Stomach (tissue), 9 donors: ENCODE results near the gene ECPAS. TPM values are rescaled to one million over a fixed set of nuclear protein-coding genes. Genes with fewer than 3 reads are reported as not detected.
"Not testable (repeated sequence)": the region's sequence is repeated elsewhere in the genome, so short reads cannot be mapped to it uniquely, and the experiment has no call there.

Experiments
- DNase-seq, 2 donors: peaks; one replicate each; pipeline versions ENCODE4 v3.0.0 to v3.0.0-alpha.2; 2013 to 2019
- H3K27ac ChIP-seq, 5 donors: fragments of 200-600 bp in 4 of 5; sonication (generic) in 4 of 5; one replicate each; pipeline ENCODE4 v1.5.1; 2013 to 2019; ENCODE audit warnings: mild to moderate bottlenecking in 1 of 5, moderate library complexity in 1 of 5
- H3K27me3 ChIP-seq, 3 donors: fragments of 200-600 bp; sonication (generic); one replicate each; pipeline ENCODE4 v1.5.1; 2017 to 2019; ENCODE audit warnings: mixed run types in 1 of 3
- H3K36me3 ChIP-seq, 4 donors: fragments of 200-600 bp; sonication (generic); 1 replicate in 3 of 4; 2 replicates in 1 of 4; pipeline ENCODE4 v1.5.1; 2016 to 2019
- H3K4me1 ChIP-seq, 4 donors: fragments of 200-600 bp; sonication (generic); one replicate each; pipeline ENCODE4 v1.5.1; 2016 to 2019
- H3K4me3 ChIP-seq, 4 donors: fragments of 200-600 bp; sonication (generic) in 3 of 4; one replicate each; pipeline ENCODE4 v1.5.1; 2016 to 2019; ENCODE audit warnings: mild to moderate bottlenecking in 1 of 4
- H3K9me3 ChIP-seq, 4 donors: fragments of 200-600 bp; sonication (generic); one replicate each; pipeline ENCODE4 v1.5.1; 2016 to 2019
- EP300 ChIP-seq: sonication (generic); formaldehyde crosslinking; IDR thresholded peaks from one replicate; pipeline ENCODE4 v1.6.1; 2017; ENCODE audit warnings: antibody characterized with exemption
- POLR2A ChIP-seq, 4 donors: fragments of 450-650 bp; IDR thresholded peaks; one replicate each; pipeline ENCODE4 v1.6.1; 2016; ENCODE audit warnings: antibody characterized with exemption in 4 of 4, control low read depth in 2 of 4, mild to moderate bottlenecking in 1 of 4, moderate library complexity in 1 of 4
- POLR2AphosphoS5 ChIP-seq, 3 donors: sonication (generic); formaldehyde crosslinking; IDR thresholded peaks; one replicate each; pipeline ENCODE4 v1.6.1; 2016; ENCODE audit warnings: antibody characterized with exemption in 3 of 3
- WGBS, 5 donors: extraction: QIAGEN DNeasy Blood & Tissue Kit in 3 of 5; methylation state at CpG; one replicate each; pipeline versions ENCODE4 v1.1.5 to v1.1.7; 2013 to 2018; 5-methylcytosine and 5-hydroxymethylcytosine counted together
- intact Hi-C: fragments of 100-400 bp; cut with DNase I; formaldehyde crosslinking; loops from one replicate; pipeline ENCODE4 v1.15.1; 2023; ENCODE audit warnings: low total_unique reads
- polyA plus RNA-seq, 3 donors: library from polyadenylated mRNA; stranded (reverse); fragments of 200-250 nt; gene quantifications; one replicate each; pipeline ENCODE4 v1.2.3, GENCODE V29; 2013
- total RNA-seq, 5 donors: library from RNA; depleted of rRNA; stranded (reverse); fragments of >200 nt; gene quantifications; one replicate each; pipeline versions ENCODE4 v1.1.0 to v1.2.3, GENCODE V29; 2014 to 2016
- TF ChIP-seq, protein P1 (sequence below), 7 experiments: fragments of 450-650 bp in 4 of 7; fragments of 200-600 bp in 3 of 7; sonication (generic) in 3 of 7; IDR thresholded peaks; one replicate each; pipeline ENCODE4 v1.5.1; 2016 to 2019; ENCODE audit warnings: antibody characterized with exemption in 7 of 7, control low read depth in 2 of 7, mild to moderate bottlenecking in 1 of 7
- donor health status: healthy with polysubstance abuse.
- donor health status: Bipolar disorder and iron deficiency.
- donor health status: healthy.

ECPAS gene
- total and polyA plus RNA-seq, 8 donors = 13.6 to 147 (median 51.2) TPM

DNA sequence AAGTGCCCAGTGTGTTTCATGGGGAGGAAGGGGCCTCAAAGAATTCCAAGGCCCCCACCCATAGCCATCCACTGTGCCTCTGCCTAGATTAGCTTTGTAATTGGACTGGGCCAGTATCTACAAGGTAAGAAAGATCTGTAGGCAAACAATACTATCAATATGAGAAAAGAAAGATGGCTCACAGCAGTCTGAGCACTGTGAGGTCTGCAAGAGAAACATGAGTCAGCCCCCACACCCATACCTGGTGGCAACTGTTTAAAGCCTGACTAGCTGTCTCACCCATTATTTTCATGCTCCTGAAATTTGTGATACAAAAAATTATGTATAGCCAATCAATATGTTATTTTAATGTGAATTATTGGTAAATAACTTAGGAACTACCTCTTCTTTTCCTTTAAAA lies 30.8 kb upstream of the ECPAS start:
- Histone ChIP-seq H3K36me3 (no peaks in the 10 kb centered on the region), H3K4me3 (no peak overlapping the region), H3K4me1 (no peaks in the 10 kb centered on the region), H3K27ac (no peak overlapping the region), H3K27me3 (no peaks in the 10 kb centered on the region), H3K9me3 (peaks cover 0 to 8% (median 3%) of the 10 kb centered on the region in 4 donors)
- DNase-seq = no peak
- TF ChIP-seq, protein P1, sequence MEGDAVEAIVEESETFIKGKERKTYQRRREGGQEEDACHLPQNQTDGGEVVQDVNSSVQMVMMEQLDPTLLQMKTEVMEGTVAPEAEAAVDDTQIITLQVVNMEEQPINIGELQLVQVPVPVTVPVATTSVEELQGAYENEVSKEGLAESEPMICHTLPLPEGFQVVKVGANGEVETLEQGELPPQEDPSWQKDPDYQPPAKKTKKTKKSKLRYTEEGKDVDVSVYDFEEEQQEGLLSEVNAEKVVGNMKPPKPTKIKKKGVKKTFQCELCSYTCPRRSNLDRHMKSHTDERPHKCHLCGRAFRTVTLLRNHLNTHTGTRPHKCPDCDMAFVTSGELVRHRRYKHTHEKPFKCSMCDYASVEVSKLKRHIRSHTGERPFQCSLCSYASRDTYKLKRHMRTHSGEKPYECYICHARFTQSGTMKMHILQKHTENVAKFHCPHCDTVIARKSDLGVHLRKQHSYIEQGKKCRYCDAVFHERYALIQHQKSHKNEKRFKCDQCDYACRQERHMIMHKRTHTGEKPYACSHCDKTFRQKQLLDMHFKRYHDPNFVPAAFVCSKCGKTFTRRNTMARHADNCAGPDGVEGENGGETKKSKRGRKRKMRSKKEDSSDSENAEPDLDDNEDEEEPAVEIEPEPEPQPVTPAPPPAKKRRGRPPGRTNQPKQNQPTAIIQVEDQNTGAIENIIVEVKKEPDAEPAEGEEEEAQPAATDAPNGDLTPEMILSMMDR (IDR thresholded peaks at IDR 0.05) = no peak
- TF ChIP-seq POLR2A (IDR thresholded peaks at IDR 0.05) (no peak), EP300 (no peak), POLR2AphosphoS5 (IDR thresholded peaks at IDR 0.05) (no peak)
- intact Hi-C loops = no loop called here

GRCh38 chr9:111511581-111511980 lies 27.4 kb upstream of the ECPAS start:
- H3K4me3 ChIP-seq, H3K4me1 ChIP-seq, H3K36me3 ChIP-seq, H3K9me3 ChIP-seq, H3K27me3 ChIP-seq, DNase-seq, H3K27ac ChIP-seq, intact Hi-C loops: not testable (repeated sequence)
- WGBS, 5 donors = 79 to 95% (median 85%) methylated on average over 6 of the region's 6 CpGs

- H3K27me3 ChIP-seq = no peaks in the 10 kb centered on the region
- H3K4me1 ChIP-seq = no peaks in the 10 kb centered on the region
- H3K36me3 ChIP-seq = no peaks in the 10 kb centered on the region
- TF ChIP-seq, protein P1 (IDR thresholded peaks at IDR 0.05) = no peak
- no peak for TF ChIP-seq EP300
- TF ChIP-seq POLR2AphosphoS5 (IDR thresholded peaks at IDR 0.05) = no peak
- TF ChIP-seq POLR2A (IDR thresholded peaks at IDR 0.05) = no peak
- H3K9me3 ChIP-seq = no peaks in the 10 kb centered on the region
- H3K4me3 ChIP-seq = no peak overlapping the region
- DNase-seq = no peak
- intact Hi-C loops = no loop called here
- WGBS, 5 donors = 62 to 86% (median 75%) methylated on average over 3 of the region's 3 CpGs
- no peak overlapping the region for H3K27ac ChIP-seq
These were observed 18.3 kb upstream of the ECPAS start for GRCh38 chr9:111502506-111502905.

DNA sequence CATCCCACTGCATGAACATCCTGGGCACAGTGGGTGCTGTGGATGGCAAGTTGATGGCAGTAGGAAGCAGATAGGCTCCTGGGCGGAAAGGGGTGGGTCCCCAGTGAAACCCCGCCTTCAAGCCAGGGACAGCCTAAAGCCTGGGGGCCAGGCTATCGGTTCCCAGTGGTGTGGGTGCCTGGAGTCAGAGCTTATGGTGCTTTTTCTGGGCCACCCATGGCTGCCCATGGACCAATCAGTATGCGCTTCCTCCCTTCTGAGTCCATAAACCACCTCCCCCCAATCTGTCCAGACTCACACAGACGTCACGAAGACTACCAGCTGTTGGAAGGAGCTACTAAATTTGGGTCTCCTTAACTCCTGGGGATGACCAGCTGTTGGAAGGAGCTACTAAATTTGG lies 17.5 kb upstream of the ECPAS start:
- Histone ChIP-seq H3K4me3 (no peak overlapping the region), H3K27me3 (no peaks in the 10 kb centered on the region), H3K36me3 (no peaks in the 10 kb centered on the region), H3K27ac (no peak overlapping the region), H3K4me1 (no peaks in the 10 kb centered on the region), H3K9me3 (no peaks in the 10 kb centered on the region)
- DNase-seq = no peak
- no peak for TF ChIP-seq EP300
- no peak for TF ChIP-seq POLR2AphosphoS5 (IDR thresholded peaks at IDR 0.05)
- TF ChIP-seq POLR2A (IDR thresholded peaks at IDR 0.05) = no peak
- TF ChIP-seq, protein P1 (IDR thresholded peaks at IDR 0.05) = no peak
- intact Hi-C loops = no loop called here
- 70 to 91% (median 83%) methylated on average over 5 to 6 of the region's 6 CpGs for WGBS, 5 donors

DNA sequence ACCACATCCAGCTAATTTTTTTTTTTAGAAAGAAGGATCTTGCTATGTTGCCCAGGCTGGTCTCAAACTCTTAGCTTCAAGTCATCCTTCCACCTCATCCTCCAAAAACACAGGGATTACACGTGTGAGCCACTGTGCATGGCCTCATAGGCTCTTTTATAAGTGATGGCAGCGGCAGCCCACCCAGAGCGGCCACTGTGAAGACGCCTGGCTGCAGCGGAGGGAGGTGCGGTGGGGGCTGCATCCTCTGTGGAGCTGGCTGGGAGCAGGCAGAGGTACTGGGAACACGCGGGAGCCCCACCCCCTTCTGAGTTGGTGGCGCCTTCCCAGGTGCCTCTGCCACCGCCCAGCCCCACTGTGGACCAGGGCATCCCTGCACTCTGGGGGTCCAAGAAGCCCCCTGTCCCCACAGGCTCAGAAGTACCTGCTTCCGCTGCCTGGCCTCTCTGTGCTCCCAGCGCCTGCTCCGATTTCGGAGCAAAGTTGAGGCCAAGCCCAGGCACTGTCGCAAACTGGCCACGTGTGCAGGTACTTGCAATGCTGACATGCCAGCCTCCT lies 16.9 kb upstream of the ECPAS start:
- Histone ChIP-seq H3K27ac (no peak overlapping the region), H3K27me3 (no peaks in the 10 kb centered on the region), H3K9me3 (no peaks in the 10 kb centered on the region), H3K4me3 (no peak overlapping the region), H3K4me1 (no peaks in the 10 kb centered on the region), H3K36me3 (no peaks in the 10 kb centered on the region)
- TF ChIP-seq EP300 (no peak), POLR2A (IDR thresholded peaks at IDR 0.05) (no peak), POLR2AphosphoS5 (IDR thresholded peaks at IDR 0.05) (no peak)
- TF ChIP-seq, protein P1 (IDR thresholded peaks at IDR 0.05) = no peak
- 90 to 97% (median 95%) methylated on average over 11 to 16 of the region's 16 CpGs for WGBS, 5 donors
- DNase-seq = no peak
- intact Hi-C loops = no loop called here

GRCh38 chr9:111497196-111497595 lies 13.0 kb upstream of the ECPAS start:
- 86 to 92% (median 91%) methylated on average over 2 of the region's 2 CpGs for WGBS, 5 donors
- H3K27ac ChIP-seq, H3K27me3 ChIP-seq, intact Hi-C loops, H3K36me3 ChIP-seq, H3K4me1 ChIP-seq, H3K9me3 ChIP-seq, H3K4me3 ChIP-seq, DNase-seq: not testable (repeated sequence)
